HG02938 (cell line): Measurements from ENCODE around the gene DNAJC16.
"Not testable (repeated sequence)": the region's sequence is repeated elsewhere in the genome, so short reads cannot be mapped to it uniquely, and the experiment has no call there.

Experiments used
- ATAC-seq: cut with Tn5 transposase; IDR thresholded peaks from one replicate; pipeline ENCODE4 v1.9.1; 2021; ENCODE audit warnings: mild to moderate bottlenecking, moderate library complexity; ENCODE audit not compliant: unreplicated experiment

Gene DNAJC16

GRCh38 chr1:15526490-15527339 lies at the start of gene DNAJC16:
Gene DNAJC16, plus strand, starts transcription at chr1:15526848. Its CDS starts 2,258 bp downstream, at chr1:15529106.
- ATAC-seq = peak; percentile 61

- ATAC-seq = no peak
Observed at GRCh38 chr1:15476927-15477326, 49.7 kb upstream of the DNAJC16 start.

- ATAC-seq = no peak
Observed at GRCh38 chr1:15477646-15478212, 48.9 kb upstream of the DNAJC16 start.

- no peak for ATAC-seq
Observed at GRCh38 chr1:15479654-15480347, 46.8 kb upstream of the DNAJC16 start.

GRCh38 chr1:15482455-15482854 lies 44.2 kb upstream of the DNAJC16 start:
- not testable (repeated sequence) for ATAC-seq

GRCh38 chr1:15482983-15483543 lies 43.6 kb upstream of the DNAJC16 start:
- not testable (repeated sequence) for ATAC-seq

- no peak for ATAC-seq
Observed at GRCh38 chr1:15483971-15484370, 42.7 kb upstream of the DNAJC16 start.

GRCh38 chr1:15484443-15484842 lies 42.2 kb upstream of the DNAJC16 start:
- not testable (repeated sequence) for ATAC-seq

- ATAC-seq = no peak
Observed at GRCh38 chr1:15485636-15486035, 41.0 kb upstream of the DNAJC16 start.

- ATAC-seq = not testable (repeated sequence)
Observed at GRCh38 chr1:15486844-15487610, 39.6 kb upstream of the DNAJC16 start.

- no peak for ATAC-seq
Observed at GRCh38 chr1:15488371-15488770, 38.3 kb upstream of the DNAJC16 start.

GRCh38 chr1:15489052-15489736 lies 37.5 kb upstream of the DNAJC16 start:
- no peak for ATAC-seq

GRCh38 chr1:15491010-15491409 lies 35.6 kb upstream of the DNAJC16 start:
- ATAC-seq = not testable (repeated sequence)

GRCh38 chr1:15492596-15492995 lies 34.1 kb upstream of the DNAJC16 start:
- ATAC-seq = no peak

- no peak for ATAC-seq
Observed at GRCh38 chr1:15493869-15494390, 32.7 kb upstream of the DNAJC16 start.

GRCh38 chr1:15500184-15501178 lies 26.2 kb upstream of the DNAJC16 start:
- no peak for ATAC-seq

GRCh38 chr1:15501208-15502032 lies 25.2 kb upstream of the DNAJC16 start:
- no peak for ATAC-seq

- no peak for ATAC-seq
Observed at GRCh38 chr1:15504436-15504835, 22.2 kb upstream of the DNAJC16 start.
